ENCODE measurements around the gene MTRR.

Gene MTRR

DNA sequence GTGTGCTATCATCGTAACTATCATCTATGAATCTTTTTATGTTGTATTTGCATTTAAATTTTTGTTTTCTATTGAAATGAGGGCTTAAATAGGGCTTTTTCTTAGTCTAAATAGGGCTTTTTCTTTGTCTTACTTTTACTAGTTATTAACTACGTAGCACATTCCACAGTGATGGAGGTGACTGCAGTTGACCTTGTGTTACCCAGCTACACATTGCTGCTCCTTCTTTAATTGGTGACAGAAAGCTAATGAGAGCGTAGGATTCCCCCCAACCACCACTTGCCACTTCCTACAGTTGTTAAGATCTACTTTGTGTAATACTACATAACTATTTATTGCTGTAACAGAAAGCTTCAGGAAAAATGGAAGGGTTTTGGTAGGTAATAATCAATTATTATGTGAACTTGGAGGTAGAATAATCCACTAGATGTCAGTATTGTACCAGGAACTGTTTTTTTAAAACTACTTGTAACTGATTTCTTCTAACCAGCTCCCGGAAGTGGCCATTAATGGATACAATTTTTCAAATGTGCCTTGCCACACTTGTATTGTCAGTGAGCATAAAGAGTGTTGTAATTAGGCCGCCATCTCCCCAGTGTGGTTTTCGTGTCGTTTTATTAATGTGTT lies 18.0 kb downstream of the MTRR start:
- H4K12ac ChIP-seq (ENCODE audit: low read depth, low read length): no peak overlapping the region
- H2BK5ac ChIP-seq (ENCODE audit: low read depth, low read length, poor library complexity): no peak overlapping the region
- no CpG with 5 or more reads among the region's 7 CpGs for WGBS (ENCODE audit: extremely low coverage, insufficient coverage, insufficient read length)
- no peaks in the 10 kb centered on the region for H3K79me1 ChIP-seq (ENCODE audit: low read length)
- H3K4ac ChIP-seq (ENCODE audit: low read depth, low read length): no peak overlapping the region
- H2BK120ac ChIP-seq (ENCODE audit: insufficient read depth, low read length, poor library complexity): no peak overlapping the region
- no peak overlapping the region for H2AFZ ChIP-seq (ENCODE audit: insufficient read depth, low read length, poor library complexity)
- H3K27ac ChIP-seq (ENCODE audit: low read depth, low read length): no peak overlapping the region
- no peak overlapping the region for H3K14ac ChIP-seq (ENCODE audit: low read length)
- no peak overlapping the region for H4K91ac ChIP-seq (ENCODE audit: low read depth, low read length)
- H3K36me3 ChIP-seq (ENCODE audit: control insufficient read depth in 1 of 2, insufficient read depth in 2 of 2, low read length in 2 of 2): peaks cover 18 to 33% of the 10 kb centered on the region in 2 experiments
- no peak overlapping the region for H4K8ac ChIP-seq (ENCODE audit: low read depth, low read length)
- no peaks in the 10 kb centered on the region for H3K9me3 ChIP-seq (ENCODE audit: insufficient read depth, low read depth, low read length)
- no peaks in the 10 kb centered on the region for H3K4me1 ChIP-seq (ENCODE audit: control insufficient read depth in 1 of 2, insufficient read depth in 2 of 2, low read length in 2 of 2)
- H3K27me3 ChIP-seq (ENCODE audit: insufficient read depth, low read length): no peaks in the 10 kb centered on the region
- no peak overlapping the region for H3K4me3 ChIP-seq (ENCODE audit: low read depth, low read length)
- no peak overlapping the region for H3K23ac ChIP-seq (ENCODE audit: low read length)
- DNase-seq: peak in 1 of 2 donors; percentile 62
- H2AK5ac ChIP-seq (ENCODE audit: low read length): no peak overlapping the region
- H3K4me2 ChIP-seq (ENCODE audit: low read length): no peak overlapping the region
- no peak overlapping the region for H2BK12ac ChIP-seq (ENCODE audit: low read length)
- H3K9ac ChIP-seq (ENCODE audit: low read length): no peak overlapping the region
- no peaks in the 10 kb centered on the region for H3K79me2 ChIP-seq (ENCODE audit: control insufficient read depth, insufficient read depth, low read length, poor library complexity)
- no peak overlapping the region for H3K18ac ChIP-seq (ENCODE audit: low read length)

GRCh38 chr5:7888901-7889300 lies 20.0 kb downstream of the MTRR start:
- Histone ChIP-seq H3K4me1 (ENCODE audit: control insufficient read depth in 1 of 2, insufficient read depth in 2 of 2, low read length in 2 of 2) (no peaks in the 10 kb centered on the region), H4K12ac (ENCODE audit: low read depth, low read length) (no peak overlapping the region), H3K36me3 (ENCODE audit: control insufficient read depth in 1 of 2, insufficient read depth in 2 of 2, low read length in 2 of 2) (peaks cover 16 to 24% of the 10 kb centered on the region in 2 experiments), H3K9me3 (ENCODE audit: insufficient read depth, low read depth, low read length) (no peaks in the 10 kb centered on the region), H3K18ac (ENCODE audit: low read length) (no peak overlapping the region), H2AK5ac (ENCODE audit: low read length) (no peak overlapping the region), H3K23ac (ENCODE audit: low read length) (no peak overlapping the region), H3K27ac (ENCODE audit: low read depth, low read length) (no peak overlapping the region), H3K79me1 (ENCODE audit: low read length) (no peaks in the 10 kb centered on the region), H2BK120ac (ENCODE audit: insufficient read depth, low read length, poor library complexity) (no peak overlapping the region), H4K8ac (ENCODE audit: low read depth, low read length) (no peak overlapping the region), H3K79me2 (ENCODE audit: control insufficient read depth, insufficient read depth, low read length, poor library complexity) (no peaks in the 10 kb centered on the region), H4K91ac (ENCODE audit: low read depth, low read length) (no peak overlapping the region), H2BK12ac (ENCODE audit: low read length) (no peak overlapping the region), H3K9ac (ENCODE audit: low read length) (no peak overlapping the region), H2AFZ (ENCODE audit: insufficient read depth, low read length, poor library complexity) (no peak overlapping the region), H3K4me2 (ENCODE audit: low read length) (no peak overlapping the region), H3K4ac (ENCODE audit: low read depth, low read length) (no peak overlapping the region), H3K4me3 (ENCODE audit: low read depth, low read length) (no peak overlapping the region), H3K14ac (ENCODE audit: low read length) (no peak overlapping the region), H3K27me3 (ENCODE audit: insufficient read depth, low read length) (no peaks in the 10 kb centered on the region), H2BK5ac (ENCODE audit: low read depth, low read length, poor library complexity) (no peak overlapping the region)
- no peak for DNase-seq
- no CpG with 5 or more reads among the region's 9 CpGs for WGBS (ENCODE audit: extremely low coverage, insufficient coverage, insufficient read length)

- H4K91ac ChIP-seq (ENCODE audit: low read depth, low read length): no peak overlapping the region
- peaks cover 20 to 33% of the 10 kb centered on the region in 2 experiments for H3K36me3 ChIP-seq (ENCODE audit: control insufficient read depth in 1 of 2, insufficient read depth in 2 of 2, low read length in 2 of 2)
- no peak overlapping the region for H2AFZ ChIP-seq (ENCODE audit: insufficient read depth, low read length, poor library complexity)
- no peak overlapping the region for H4K12ac ChIP-seq (ENCODE audit: low read depth, low read length)
- no peak overlapping the region for H2BK5ac ChIP-seq (ENCODE audit: low read depth, low read length, poor library complexity)
- H3K4me2 ChIP-seq (ENCODE audit: low read length): no peak overlapping the region
- no peak overlapping the region for H3K14ac ChIP-seq (ENCODE audit: low read length)
- no peaks in the 10 kb centered on the region for H3K79me1 ChIP-seq (ENCODE audit: low read length)
- no peaks in the 10 kb centered on the region for H3K27me3 ChIP-seq (ENCODE audit: insufficient read depth, low read length)
- H3K79me2 ChIP-seq (ENCODE audit: control insufficient read depth, insufficient read depth, low read length, poor library complexity): no peaks in the 10 kb centered on the region
- no peak overlapping the region for H2BK120ac ChIP-seq (ENCODE audit: insufficient read depth, low read length, poor library complexity)
- no CpG with 5 or more reads among the region's 5 CpGs for WGBS (ENCODE audit: extremely low coverage, insufficient coverage, insufficient read length)
- no peak overlapping the region for H3K18ac ChIP-seq (ENCODE audit: low read length)
- no peak overlapping the region for H3K9ac ChIP-seq (ENCODE audit: low read length)
- H3K23ac ChIP-seq (ENCODE audit: low read length): no peak overlapping the region
- H3K27ac ChIP-seq (ENCODE audit: low read depth, low read length): no peak overlapping the region
- H2AK5ac ChIP-seq (ENCODE audit: low read length): no peak overlapping the region
- H3K4me1 ChIP-seq (ENCODE audit: control insufficient read depth in 1 of 2, insufficient read depth in 2 of 2, low read length in 2 of 2): no peaks in the 10 kb centered on the region
- no peak for DNase-seq
- no peak overlapping the region for H3K4me3 ChIP-seq (ENCODE audit: low read depth, low read length)
- H2BK12ac ChIP-seq (ENCODE audit: low read length): no peak overlapping the region
- H4K8ac ChIP-seq (ENCODE audit: low read depth, low read length): no peak overlapping the region
- H3K4ac ChIP-seq (ENCODE audit: low read depth, low read length): no peak overlapping the region
- H3K9me3 ChIP-seq (ENCODE audit: insufficient read depth, low read depth, low read length): no peaks in the 10 kb centered on the region
Measured at GRCh38 chr5:7894439-7894838, 25.5 kb downstream of the MTRR start.

- WGBS (ENCODE audit: extremely low coverage, insufficient coverage, insufficient read length): no CpG with 5 or more reads among the region's 2 CpGs
Measured at GRCh38 chr5:7894860-7895259, 25.9 kb downstream of the MTRR start.

More at GRCh38 chr5:7894860-7895259, 25.9 kb downstream of the MTRR start:
- peaks cover 19 to 31% of the 10 kb centered on the region in 2 experiments for H3K36me3 ChIP-seq (ENCODE audit: control insufficient read depth in 1 of 2, insufficient read depth in 2 of 2, low read length in 2 of 2)
- no peak overlapping the region for H3K4me2 ChIP-seq (ENCODE audit: low read length)
- no peak overlapping the region for H2BK12ac ChIP-seq (ENCODE audit: low read length)
- H2AFZ ChIP-seq (ENCODE audit: insufficient read depth, low read length, poor library complexity): no peak overlapping the region
- H2BK120ac ChIP-seq (ENCODE audit: insufficient read depth, low read length, poor library complexity): no peak overlapping the region
- H3K14ac ChIP-seq (ENCODE audit: low read length): no peak overlapping the region
- H3K79me2 ChIP-seq (ENCODE audit: control insufficient read depth, insufficient read depth, low read length, poor library complexity): no peaks in the 10 kb centered on the region
- no peaks in the 10 kb centered on the region for H3K27me3 ChIP-seq (ENCODE audit: insufficient read depth, low read length)
- no peak overlapping the region for H3K4ac ChIP-seq (ENCODE audit: low read depth, low read length)
- no peaks in the 10 kb centered on the region for H3K9me3 ChIP-seq (ENCODE audit: insufficient read depth, low read depth, low read length)
- no peaks in the 10 kb centered on the region for H3K4me1 ChIP-seq (ENCODE audit: control insufficient read depth in 1 of 2, insufficient read depth in 2 of 2, low read length in 2 of 2)
- no peak overlapping the region for H4K12ac ChIP-seq (ENCODE audit: low read depth, low read length)
- H3K79me1 ChIP-seq (ENCODE audit: low read length): no peaks in the 10 kb centered on the region
- H4K8ac ChIP-seq (ENCODE audit: low read depth, low read length): no peak overlapping the region
- no peak overlapping the region for H3K4me3 ChIP-seq (ENCODE audit: low read depth, low read length)
- no peak for DNase-seq
- H3K18ac ChIP-seq (ENCODE audit: low read length): no peak overlapping the region
- H4K91ac ChIP-seq (ENCODE audit: low read depth, low read length): no peak overlapping the region
- no peak overlapping the region for H2BK5ac ChIP-seq (ENCODE audit: low read depth, low read length, poor library complexity)
- no peak overlapping the region for H3K27ac ChIP-seq (ENCODE audit: low read depth, low read length)
- H3K9ac ChIP-seq (ENCODE audit: low read length): no peak overlapping the region
- no peak overlapping the region for H3K23ac ChIP-seq (ENCODE audit: low read length)
- no peak overlapping the region for H2AK5ac ChIP-seq (ENCODE audit: low read length)
